ENCODE results near the gene IGFL1. TPM values are rescaled to one million over a fixed set of nuclear protein-coding genes. Genes with fewer than 3 reads are reported as not detected.

IGFL1 gene
- total and polyA plus RNA-seq, 2 of the 4 experiments (the other 2 are of a cell fraction), result not detected

DNA sequence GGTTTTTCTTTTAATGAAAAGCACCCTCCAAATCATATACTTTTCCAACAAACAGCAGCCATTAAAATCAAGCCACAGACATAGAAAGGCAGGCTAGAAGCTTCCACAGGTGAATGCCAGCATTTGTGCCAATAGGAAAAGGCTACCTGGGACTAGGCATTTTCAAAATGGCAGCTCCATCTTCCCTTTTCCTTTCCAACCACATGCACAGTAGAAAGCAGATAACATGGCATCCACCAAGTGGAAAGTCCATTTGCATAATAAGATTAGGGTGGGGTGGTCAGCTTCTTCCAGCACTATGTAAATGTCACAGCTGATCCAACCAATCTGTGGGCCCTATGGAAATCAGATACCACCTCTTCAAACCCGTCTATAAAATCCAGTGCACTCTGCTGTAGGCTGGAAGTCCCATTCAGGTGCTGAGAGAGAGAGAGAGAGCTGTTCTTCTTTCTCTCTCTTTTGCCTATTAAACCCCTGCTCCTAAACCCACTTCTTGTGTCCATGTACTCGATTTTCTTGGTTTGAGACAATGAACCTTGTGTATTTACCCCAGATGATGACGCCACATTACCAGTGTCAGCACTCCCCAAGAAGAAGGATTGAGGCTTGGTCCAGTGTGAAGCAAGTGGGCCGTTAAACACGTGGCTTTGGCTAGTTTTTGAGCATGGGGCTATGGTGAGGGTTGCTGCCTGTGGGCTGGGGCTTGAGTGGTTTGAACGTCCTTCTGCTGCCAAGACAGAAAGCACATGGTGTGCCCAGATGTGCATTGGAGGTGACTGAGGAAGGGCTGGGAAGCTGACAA is 24.2 kb upstream of the IGFL1 start:
- 0 out of 2 replicates have a peak, but pooled peaks cover 2% of the 10 kb centered on the region for H3K9me3 ChIP-seq (ENCODE audit: control insufficient read depth, insufficient read depth, low read length)
- CTCF ChIA-PET, result interaction anchor here (0.5 kb wide), 1 partner anchor 28 kb away, joined by 4 read pairs; no protein-coding TSS in a partner anchor
- no peak overlapping the region for H2AK9ac ChIP-seq (replicated peaks; ENCODE audit: low read depth, low read length, poor library complexity)
- POLR2A ChIA-PET (ENCODE audit: unreplicated experiment), result no interaction called here
- WGBS, 2 experiments (ENCODE audit: extremely low coverage in 2 of 2, insufficient read length in 1 of 2), result no CpG with 5 or more reads among the region's 6 CpGs
- H3K4ac ChIP-seq (ENCODE audit: low read depth, low read length), result no peak overlapping the region
- no peak overlapping the region for H3K14ac ChIP-seq (replicated peaks; ENCODE audit: low read depth, low read length)
- no peaks in the 10 kb centered on the region for H3K36me3 ChIP-seq (ENCODE audit: control insufficient read depth, insufficient read depth, low read length)
- H3K79me1 ChIP-seq (ENCODE audit: low read depth in 1 of 2, low read length in 2 of 2), result no peaks in the 10 kb centered on the region
- TF ChIP-seq, protein P1, sequence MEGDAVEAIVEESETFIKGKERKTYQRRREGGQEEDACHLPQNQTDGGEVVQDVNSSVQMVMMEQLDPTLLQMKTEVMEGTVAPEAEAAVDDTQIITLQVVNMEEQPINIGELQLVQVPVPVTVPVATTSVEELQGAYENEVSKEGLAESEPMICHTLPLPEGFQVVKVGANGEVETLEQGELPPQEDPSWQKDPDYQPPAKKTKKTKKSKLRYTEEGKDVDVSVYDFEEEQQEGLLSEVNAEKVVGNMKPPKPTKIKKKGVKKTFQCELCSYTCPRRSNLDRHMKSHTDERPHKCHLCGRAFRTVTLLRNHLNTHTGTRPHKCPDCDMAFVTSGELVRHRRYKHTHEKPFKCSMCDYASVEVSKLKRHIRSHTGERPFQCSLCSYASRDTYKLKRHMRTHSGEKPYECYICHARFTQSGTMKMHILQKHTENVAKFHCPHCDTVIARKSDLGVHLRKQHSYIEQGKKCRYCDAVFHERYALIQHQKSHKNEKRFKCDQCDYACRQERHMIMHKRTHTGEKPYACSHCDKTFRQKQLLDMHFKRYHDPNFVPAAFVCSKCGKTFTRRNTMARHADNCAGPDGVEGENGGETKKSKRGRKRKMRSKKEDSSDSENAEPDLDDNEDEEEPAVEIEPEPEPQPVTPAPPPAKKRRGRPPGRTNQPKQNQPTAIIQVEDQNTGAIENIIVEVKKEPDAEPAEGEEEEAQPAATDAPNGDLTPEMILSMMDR (conservative IDR thresholded peaks at IDR 0.05; ENCODE audit: low read depth, low read length), result no peak
- no peak for TF ChIP-seq CEBPB (IDR thresholded peaks at IDR 0.05; ENCODE audit: low read depth, low read length)
- TF ChIP-seq FOS (IDR thresholded peaks at IDR 0.05; ENCODE audit: low read depth, low read length), result no peak
- TF ChIP-seq, protein P2, sequence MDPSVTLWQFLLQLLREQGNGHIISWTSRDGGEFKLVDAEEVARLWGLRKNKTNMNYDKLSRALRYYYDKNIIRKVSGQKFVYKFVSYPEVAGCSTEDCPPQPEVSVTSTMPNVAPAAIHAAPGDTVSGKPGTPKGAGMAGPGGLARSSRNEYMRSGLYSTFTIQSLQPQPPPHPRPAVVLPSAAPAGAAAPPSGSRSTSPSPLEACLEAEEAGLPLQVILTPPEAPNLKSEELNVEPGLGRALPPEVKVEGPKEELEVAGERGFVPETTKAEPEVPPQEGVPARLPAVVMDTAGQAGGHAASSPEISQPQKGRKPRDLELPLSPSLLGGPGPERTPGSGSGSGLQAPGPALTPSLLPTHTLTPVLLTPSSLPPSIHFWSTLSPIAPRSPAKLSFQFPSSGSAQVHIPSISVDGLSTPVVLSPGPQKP (IDR thresholded peaks at IDR 0.05; ENCODE audit: borderline replicate concordance, low read depth, low read length), result no peak
- TF ChIP-seq POLR2A (IDR thresholded peaks at IDR 0.05; ENCODE audit: low read depth, low read length), result no peak
- TF ChIP-seq NFE2L2 (IDR thresholded peaks at IDR 0.05; ENCODE audit: low read depth, low read length), result no peak
- TF ChIP-seq BHLHE40 (IDR thresholded peaks at IDR 0.05; ENCODE audit: low read depth, low read length), result no peak
- no peak for TF ChIP-seq RCOR1 (IDR thresholded peaks at IDR 0.05; ENCODE audit: insufficient replicate concordance, low read length)
- in situ Hi-C loops (cut with MboI; ENCODE audit: low sequenced_read_pairs), result no loop called here
- no peak overlapping the region for H3K9ac ChIP-seq (ENCODE audit: low read depth, low read length)
- H2AFZ ChIP-seq (replicated peaks; ENCODE audit: low read length, poor library complexity), result no peak overlapping the region
- no peaks in the 10 kb centered on the region for H3K9me1 ChIP-seq (ENCODE audit: insufficient read depth, low read length)
- intact Hi-C loops (cut with micrococcal nuclease), result no loop called here
- H3K4me3 ChIP-seq (ENCODE audit: insufficient read depth, low read depth, low read length), result no peak overlapping the region
- H2BK5ac ChIP-seq (ENCODE audit: low read depth, low read length, poor library complexity, severe bottlenecking), result no peak overlapping the region
- DNase-seq (no peak), ATAC-seq (ENCODE audit: low read depth) (no peak)
- H4K8ac ChIP-seq (ENCODE audit: low read depth in 2 of 2, low read length in 2 of 2), result no peak overlapping the region
- H2BK20ac ChIP-seq (ENCODE audit: low read depth, low read length), result no peak overlapping the region
- H3K4me2 ChIP-seq (ENCODE audit: low read depth, low read length), result no peak overlapping the region
- H3K27ac ChIP-seq (ENCODE audit: insufficient read depth, low read length), result no peak overlapping the region
- no peak overlapping the region for H2BK120ac ChIP-seq (ENCODE audit: low read depth, low read length)
- no peak overlapping the region for H2AK5ac ChIP-seq (ENCODE audit: low read depth, low read length)
- no peak overlapping the region for H3K56ac ChIP-seq (ENCODE audit: extremely low read depth, insufficient read depth, low read length)
- dilution Hi-C loops (cut with HindIII; ENCODE audit: low sequenced_read_pairs, unreplicated experiment), result no loop called here
- no peaks in the 10 kb centered on the region for H4K20me1 ChIP-seq (ENCODE audit: insufficient read depth, low read length)
- H3K4me1 ChIP-seq (ENCODE audit: control insufficient read depth, insufficient read depth, low read length), result no peaks in the 10 kb centered on the region
- no peak overlapping the region for H3K23ac ChIP-seq (ENCODE audit: low read depth, low read length)
- H2BK15ac ChIP-seq (ENCODE audit: low read depth, low read length), result no peak overlapping the region
- BruUV-seq (replicated peaks), result no TSS peak
- no peak overlapping the region for H4K91ac ChIP-seq (ENCODE audit: insufficient read depth, low read depth, low read length)
- H4K5ac ChIP-seq (ENCODE audit: low read depth, low read length), result no peak overlapping the region
- peaks cover 46% of the 10 kb centered on the region for H3K27me3 ChIP-seq (ENCODE audit: control insufficient read depth, insufficient read depth, low read length)
- H3K18ac ChIP-seq (ENCODE audit: low read depth, low read length), result no peak overlapping the region
